Activated CD4-positive, alpha-beta T cell treated with anti-CD3 and anti-CD28 coated beads, Interleukin-2, amount 50 U/mL, for 16 hours (primary cell): Measurements from ENCODE around the gene SYNDIG1L.
"Not testable (repeated sequence)": the region's sequence is repeated elsewhere in the genome, so short reads cannot be mapped to it uniquely, and the experiment has no call there.

Experiments used
- DNase-seq: peaks from one replicate; pipeline ENCODE4 v3.0.0-alpha.2; 2020

SYNDIG1L gene

GRCh38 chr14:74402401-74403251, 23.4 kb downstream of the SYNDIG1L start:
- no peak for DNase-seq

GRCh38 chr14:74401504-74402241, 24.3 kb downstream of the SYNDIG1L start:
- DNase-seq, result peak; percentile 52

GRCh38 chr14:74400919-74401503, 25.0 kb downstream of the SYNDIG1L start:
- DNase-seq, result no peak

GRCh38 chr14:74400031-74400685, 25.9 kb downstream of the SYNDIG1L start:
- no peak for DNase-seq

- no peak for DNase-seq
Measured at GRCh38 chr14:74395094-74395493, 30.9 kb downstream of the SYNDIG1L start.

GRCh38 chr14:74394549-74394948, 31.5 kb downstream of the SYNDIG1L start:
- no peak for DNase-seq

- no peak for DNase-seq
Measured at GRCh38 chr14:74392616-74393570, 33.1 kb downstream of the SYNDIG1L start.

GRCh38 chr14:74391479-74391878, 34.5 kb downstream of the SYNDIG1L start:
- no peak for DNase-seq

GRCh38 chr14:74390505-74390904, 35.5 kb downstream of the SYNDIG1L start:
- not testable (repeated sequence) for DNase-seq

- no peak for DNase-seq
Measured at GRCh38 chr14:74389980-74390379, 36.0 kb downstream of the SYNDIG1L start.

- no peak for DNase-seq
Measured at GRCh38 chr14:74382231-74382630, 43.8 kb downstream of the SYNDIG1L start.

GRCh38 chr14:74381571-74381970, 44.4 kb downstream of the SYNDIG1L start:
- not testable (repeated sequence) for DNase-seq

GRCh38 chr14:74380845-74381244, 45.2 kb downstream of the SYNDIG1L start:
- no peak for DNase-seq

GRCh38 chr14:74380172-74380571, 45.8 kb downstream of the SYNDIG1L start:
- DNase-seq, result no peak

GRCh38 chr14:74377976-74378690, 47.9 kb downstream of the SYNDIG1L start:
- DNase-seq, result no peak

- no peak for DNase-seq
Measured at GRCh38 chr14:74368441-74368840, 57.6 kb downstream of the SYNDIG1L start.

- DNase-seq, result no peak
Measured at GRCh38 chr14:74368026-74368425, 58.0 kb downstream of the SYNDIG1L start.

- DNase-seq, result no peak
Measured at GRCh38 chr14:74364271-74364880, 61.6 kb downstream of the SYNDIG1L start.

- DNase-seq, result peak; percentile 63
Measured at GRCh38 chr14:74362361-74362915, 63.6 kb downstream of the SYNDIG1L start.

GRCh38 chr14:74360163-74360562, 65.8 kb downstream of the SYNDIG1L start:
- DNase-seq, result no peak
